ENCODE results near the gene RARB. TPM values are rescaled to one million over a fixed set of nuclear protein-coding genes. Genes with fewer than 3 reads are reported as not detected.

Gene RARB
- total RNA-seq (10 to 100 TPM in 2 of 7 donors, 1 to 10 TPM in 5; 6.4 to 13.0 (median 9.4) TPM), polyA plus RNA-seq (1 to 10 TPM; 1.5 to 2.3 (median 1.9) TPM)
- long read RNA-seq, donor 1, transcript RARB-201 (8 exons, 3,084 nt) = major isoform, 6 of 165 reads
- long read RNA-seq, donor 1, partial matches to known transcripts = 157 of 165 reads
- long read RNA-seq, donor 1, other reads (novel, unspliced or antisense) = 0 of 165 reads
- long read RNA-seq, donor 2, partial matches to known transcripts = 56 of 67 reads
- long read RNA-seq, donor 2, other reads (novel, unspliced or antisense) = 10 of 67 reads

DNA sequence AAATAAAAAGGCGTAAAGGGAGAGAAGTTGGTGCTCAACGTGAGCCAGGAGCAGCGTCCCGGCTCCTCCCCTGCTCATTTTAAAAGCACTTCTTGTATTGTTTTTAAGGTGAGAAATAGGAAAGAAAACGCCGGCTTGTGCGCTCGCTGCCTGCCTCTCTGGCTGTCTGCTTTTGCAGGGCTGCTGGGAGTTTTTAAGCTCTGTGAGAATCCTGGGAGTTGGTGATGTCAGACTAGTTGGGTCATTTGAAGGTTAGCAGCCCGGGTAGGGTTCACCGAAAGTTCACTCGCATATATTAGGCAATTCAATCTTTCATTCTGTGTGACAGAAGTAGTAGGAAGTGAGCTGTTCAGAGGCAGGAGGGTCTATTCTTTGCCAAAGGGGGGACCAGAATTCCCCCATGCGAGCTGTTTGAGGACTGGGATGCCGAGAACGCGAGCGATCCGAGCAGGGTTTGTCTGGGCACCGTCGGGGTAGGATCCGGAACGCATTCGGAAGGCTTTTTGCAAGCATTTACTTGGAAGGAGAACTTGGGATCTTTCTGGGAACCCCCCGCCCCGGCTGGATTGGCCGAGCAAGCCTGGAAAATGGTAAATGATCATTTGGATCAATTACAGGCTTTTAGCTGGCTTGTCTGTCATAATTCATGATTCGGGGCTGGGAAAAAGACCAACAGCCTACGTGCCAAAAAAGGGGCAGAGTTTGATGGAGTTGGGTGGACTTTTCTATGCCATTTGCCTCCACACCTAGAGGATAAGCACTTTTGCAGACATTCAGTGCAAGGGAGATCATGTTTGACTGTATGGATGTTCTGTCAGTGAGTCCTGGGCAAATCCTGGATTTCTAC is at the start of gene RARB:
Gene RARB (plus strand): TSS at position 322 of the 847 bp plus-strand sequence. CDS start 469 bp downstream, at position 791.
- TF ChIP-seq POLR2AphosphoS5 (IDR thresholded peaks at IDR 0.05) (peak; percentile 37 to 76 (median 76)), POLR2A (IDR thresholded peaks at IDR 0.05) (peak in 1 of 3 donors; percentile 72)
- TF ChIP-seq, protein P1, sequence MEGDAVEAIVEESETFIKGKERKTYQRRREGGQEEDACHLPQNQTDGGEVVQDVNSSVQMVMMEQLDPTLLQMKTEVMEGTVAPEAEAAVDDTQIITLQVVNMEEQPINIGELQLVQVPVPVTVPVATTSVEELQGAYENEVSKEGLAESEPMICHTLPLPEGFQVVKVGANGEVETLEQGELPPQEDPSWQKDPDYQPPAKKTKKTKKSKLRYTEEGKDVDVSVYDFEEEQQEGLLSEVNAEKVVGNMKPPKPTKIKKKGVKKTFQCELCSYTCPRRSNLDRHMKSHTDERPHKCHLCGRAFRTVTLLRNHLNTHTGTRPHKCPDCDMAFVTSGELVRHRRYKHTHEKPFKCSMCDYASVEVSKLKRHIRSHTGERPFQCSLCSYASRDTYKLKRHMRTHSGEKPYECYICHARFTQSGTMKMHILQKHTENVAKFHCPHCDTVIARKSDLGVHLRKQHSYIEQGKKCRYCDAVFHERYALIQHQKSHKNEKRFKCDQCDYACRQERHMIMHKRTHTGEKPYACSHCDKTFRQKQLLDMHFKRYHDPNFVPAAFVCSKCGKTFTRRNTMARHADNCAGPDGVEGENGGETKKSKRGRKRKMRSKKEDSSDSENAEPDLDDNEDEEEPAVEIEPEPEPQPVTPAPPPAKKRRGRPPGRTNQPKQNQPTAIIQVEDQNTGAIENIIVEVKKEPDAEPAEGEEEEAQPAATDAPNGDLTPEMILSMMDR (IDR thresholded peaks at IDR 0.05 in 8 of 11, conservative IDR thresholded peaks at IDR 0.05 in 3 of 11) = no peak
- peaks cover 0 to 16% (median 0%) of the 10 kb centered on the region in 6 donors for H3K4me1 ChIP-seq
- H3K36me3 ChIP-seq = no peaks in the 10 kb centered on the region
- no peak for DNase-seq
- peak within 1 kb of the TSS in 7 of 8 donors; percentile 61 to 83 (median 79) for H3K27ac ChIP-seq
- peak within 1 kb of the TSS; percentile 32 to 67 (median 44) for H3K4me3 ChIP-seq
- peaks cover 0 to 58% (median 3%) of the 10 kb centered on the region in 7 donors for H3K27me3 ChIP-seq (replicated peaks in 1 of 7)
- intact Hi-C loops (cut with DNase I; ENCODE audit: low total_unique reads) = no loop called here
- no peaks in the 10 kb centered on the region for H3K9me3 ChIP-seq
- WGBS, 5 donors = 1 to 3% (median 3%) methylated on average over 16 to 27 of the region's 27 CpGs

DNA sequence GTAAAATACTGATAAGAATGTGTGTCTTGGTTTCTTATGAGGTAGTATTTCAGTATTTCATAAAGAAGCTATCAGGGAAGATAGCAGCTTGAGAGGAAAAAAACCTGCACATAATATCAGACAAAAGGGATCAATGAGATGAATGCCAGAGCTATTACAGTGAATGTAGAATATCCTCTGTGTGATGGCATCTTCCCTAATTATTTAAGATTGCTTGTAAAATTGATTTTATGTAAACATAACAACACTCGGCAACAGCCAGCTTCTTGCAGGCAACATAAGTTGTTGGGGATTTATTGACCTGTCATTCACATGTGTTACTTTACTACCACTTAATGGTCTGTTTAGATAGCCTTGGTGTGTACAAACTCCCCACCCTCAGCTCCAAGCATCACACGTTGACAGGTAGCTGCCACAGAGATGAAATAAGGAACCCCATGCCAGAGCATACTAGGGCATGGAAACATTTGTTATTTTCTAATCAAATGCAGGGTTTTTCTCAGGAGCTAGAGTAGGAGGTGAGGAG is 49.2 kb upstream of the RARB start:
- no peaks in the 10 kb centered on the region for H3K9me3 ChIP-seq
- peaks cover 0 to 9% (median 0%) of the 10 kb centered on the region in 6 donors for H3K4me1 ChIP-seq
- H3K4me3 ChIP-seq = no peak overlapping the region
- peak overlapping the region in 3 of 8 donors; percentile 44 to 54 (median 50) for H3K27ac ChIP-seq
- H3K36me3 ChIP-seq = no peaks in the 10 kb centered on the region
- 77 to 87% (median 80%) methylated on average over 2 of the region's 2 CpGs for WGBS, 5 donors
- H3K27me3 ChIP-seq (replicated peaks in 1 of 7) = no peaks in the 10 kb centered on the region
- TF ChIP-seq POLR2AphosphoS5 (IDR thresholded peaks at IDR 0.05) (no peak), POLR2A (IDR thresholded peaks at IDR 0.05) (no peak)
- TF ChIP-seq, protein P1 (IDR thresholded peaks at IDR 0.05 in 8 of 11, conservative IDR thresholded peaks at IDR 0.05 in 3 of 11) = no peak
- DNase-seq = no peak
- intact Hi-C loops (cut with DNase I; ENCODE audit: low total_unique reads) = no loop called here

DNA sequence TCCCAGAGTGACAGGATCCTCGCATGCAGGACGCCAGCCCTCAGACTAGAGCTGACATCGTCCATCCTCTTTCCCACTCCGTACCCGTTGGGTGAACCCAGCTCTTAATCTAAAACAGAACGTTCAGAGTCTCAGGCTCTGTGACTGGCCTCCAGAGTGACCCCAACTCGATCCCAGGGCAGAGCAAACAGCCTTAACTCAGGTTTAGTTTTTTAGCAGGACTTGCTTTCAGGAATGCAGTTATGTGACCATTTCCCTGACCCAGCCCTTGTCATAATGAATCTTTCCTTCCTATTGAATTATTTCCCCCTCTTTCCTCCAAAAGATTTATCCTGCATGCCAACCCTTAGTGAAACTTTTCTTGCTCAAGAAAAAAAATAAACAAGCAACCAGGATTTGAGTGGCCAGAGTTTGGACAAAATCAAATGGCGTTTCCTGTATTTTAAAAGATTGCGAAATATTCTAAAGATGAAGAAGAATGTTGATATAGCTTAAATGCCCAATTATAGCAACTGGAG is 47.8 kb upstream of the RARB start:
- TF ChIP-seq POLR2A (IDR thresholded peaks at IDR 0.05) = no peak
- TF ChIP-seq, protein P1 (IDR thresholded peaks at IDR 0.05 in 8 of 11, conservative IDR thresholded peaks at IDR 0.05 in 3 of 11) = no peak
- peak in 1 of 3 donors; percentile 20 for TF ChIP-seq POLR2AphosphoS5 (IDR thresholded peaks at IDR 0.05)
- H3K4me1 ChIP-seq = peaks cover 0 to 9% (median 0%) of the 10 kb centered on the region in 6 donors
- intact Hi-C loops (cut with DNase I; ENCODE audit: low total_unique reads) = no loop called here
- peak overlapping the region in 6 of 8 donors; percentile 26 to 68 (median 48) for H3K27ac ChIP-seq
- H3K9me3 ChIP-seq = no peaks in the 10 kb centered on the region
- no peak for DNase-seq
- no peak overlapping the region for H3K4me3 ChIP-seq
- no peaks in the 10 kb centered on the region for H3K36me3 ChIP-seq
- H3K27me3 ChIP-seq (replicated peaks in 1 of 7) = no peaks in the 10 kb centered on the region
- WGBS, 5 donors = 48 to 54% (median 52%) methylated on average over 9 of the region's 9 CpGs
